ENCODE data around the gene PHC2.
A peak's percentile ranks its signal among the peaks of the same experiment; 100 is the strongest.

The PHC2 gene

DNA sequence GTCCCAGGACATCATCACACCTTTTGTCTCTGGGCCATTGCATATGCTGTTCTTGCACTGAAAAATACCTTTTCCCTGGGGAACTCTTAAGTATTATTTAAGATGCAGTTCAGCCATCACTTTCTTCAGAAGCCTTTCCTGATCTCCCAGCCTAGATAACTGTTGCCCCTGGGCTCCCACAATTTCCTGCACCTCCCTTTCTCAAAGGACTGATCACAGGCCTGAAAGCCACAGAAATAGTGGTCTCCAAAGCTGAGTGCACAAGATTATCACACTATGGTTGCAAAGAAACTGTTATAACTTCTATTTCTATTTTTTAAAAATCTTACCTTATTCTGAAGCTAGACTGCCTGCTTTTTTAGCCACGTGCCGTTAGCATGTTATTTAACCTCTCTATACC lies 38.8 kb upstream of the PHC2 start:
- Histone ChIP-seq H2AFZ (ENCODE audit: low read length) (peak overlapping the region; percentile 85; the same call in 1 of the 2 replicates), H3K79me2 (ENCODE audit: insufficient read depth, low read length) (peaks cover 9% of the 10 kb centered on the region; the same call in 1 of the 2 replicates), H3K9me2 (replicated peaks; ENCODE audit: low read depth, low read length) (no peaks in the 10 kb centered on the region), H3K9ac (ENCODE audit: low read depth, low read length, poor library complexity, severe bottlenecking) (peak overlapping the region; percentile 56), H4K20me1 (ENCODE audit: insufficient read depth, low read length, poor library complexity, severe bottlenecking) (no peaks in the 10 kb centered on the region), H3F3A (ENCODE audit: low read depth) (0 out of 2 replicates have a peak, but pooled peaks cover 4% of the 10 kb centered on the region), H3K4me2 (ENCODE audit: low read depth, low read length, poor library complexity, severe bottlenecking) (peak overlapping the region; percentile 62), H3K36me3 (ENCODE audit: insufficient read depth, low read length) (no peaks in the 10 kb centered on the region), H3K4me3 (ENCODE audit: low read length, poor library complexity, severe bottlenecking) (peak overlapping the region; percentile 49), H3K9me3 (ENCODE audit: insufficient read depth, low read depth, low read length) (no peaks in the 10 kb centered on the region), H3K4me1 (ENCODE audit: insufficient read depth, low read length, poor library complexity, severe bottlenecking) (peaks cover 47% of the 10 kb centered on the region), H3K27me3 (ENCODE audit: insufficient read depth, low read length, poor library complexity, severe bottlenecking) (no peaks in the 10 kb centered on the region)
- TF ChIP-seq EZH2phosphoT487 (IDR thresholded peaks at IDR 0.05; ENCODE audit: borderline replicate concordance) (no peak), CTCF (conservative IDR thresholded peaks at IDR 0.05; ENCODE audit: low read length) (no peak)

GRCh38 chr1:33468967-33469366 lies 38.1 kb upstream of the PHC2 start:
- Histone ChIP-seq H3F3A (ENCODE audit: low read depth) (0 out of 2 replicates have a peak, but pooled peaks cover 4% of the 10 kb centered on the region), H3K9me2 (replicated peaks; ENCODE audit: low read depth, low read length) (no peaks in the 10 kb centered on the region), H3K4me3 (ENCODE audit: low read length, poor library complexity, severe bottlenecking) (no peak overlapping the region), H3K36me3 (ENCODE audit: insufficient read depth, low read length) (no peaks in the 10 kb centered on the region), H3K4me2 (ENCODE audit: low read depth, low read length, poor library complexity, severe bottlenecking) (peak overlapping the region; percentile 62), H3K27me3 (ENCODE audit: insufficient read depth, low read length, poor library complexity, severe bottlenecking) (no peaks in the 10 kb centered on the region), H3K4me1 (ENCODE audit: insufficient read depth, low read length, poor library complexity, severe bottlenecking) (peaks cover 47% of the 10 kb centered on the region), H2AFZ (ENCODE audit: low read length) (peak overlapping the region; percentile 22), H3K79me2 (ENCODE audit: insufficient read depth, low read length) (peaks cover 9% of the 10 kb centered on the region; the same call in 1 of the 2 replicates), H3K9ac (ENCODE audit: low read depth, low read length, poor library complexity, severe bottlenecking) (peak overlapping the region; percentile 56), H4K20me1 (ENCODE audit: insufficient read depth, low read length, poor library complexity, severe bottlenecking) (no peaks in the 10 kb centered on the region), H3K9me3 (ENCODE audit: insufficient read depth, low read depth, low read length) (no peaks in the 10 kb centered on the region)
- no peak for TF ChIP-seq CTCF (conservative IDR thresholded peaks at IDR 0.05; ENCODE audit: low read length)
- TF ChIP-seq EZH2phosphoT487 (IDR thresholded peaks at IDR 0.05; ENCODE audit: borderline replicate concordance): no peak

DNA sequence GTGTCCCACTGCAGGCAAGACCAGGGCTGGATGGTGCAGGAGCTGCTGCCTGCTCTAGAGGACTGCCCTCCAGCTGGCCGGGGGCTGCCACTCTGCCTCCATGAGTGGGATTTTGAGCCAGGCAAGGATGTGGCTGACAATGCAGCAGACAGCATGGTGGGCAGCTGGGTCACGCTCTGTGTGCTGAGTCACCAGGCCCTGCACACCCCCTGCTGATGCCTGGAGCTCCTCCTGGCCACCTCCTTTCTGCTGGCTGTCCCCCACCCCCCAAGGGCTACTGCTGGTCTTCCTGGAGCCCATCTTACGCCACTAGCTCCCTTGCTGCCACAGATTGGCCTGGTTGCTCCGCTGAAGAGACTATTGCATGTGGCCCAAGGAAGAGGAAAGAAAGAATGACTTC lies 37.6 kb upstream of the PHC2 start:
- no peaks in the 10 kb centered on the region for H3K9me3 ChIP-seq (ENCODE audit: insufficient read depth, low read depth, low read length)
- H3K4me1 ChIP-seq (ENCODE audit: insufficient read depth, low read length, poor library complexity, severe bottlenecking): peaks cover 43% of the 10 kb centered on the region
- H3K79me2 ChIP-seq (ENCODE audit: insufficient read depth, low read length): peaks cover 8% of the 10 kb centered on the region; the same call in 1 of the 2 replicates
- no peak for TF ChIP-seq CTCF (conservative IDR thresholded peaks at IDR 0.05; ENCODE audit: low read length)
- no peak for TF ChIP-seq EZH2phosphoT487 (IDR thresholded peaks at IDR 0.05; ENCODE audit: borderline replicate concordance)
- no peaks in the 10 kb centered on the region for H3K27me3 ChIP-seq (ENCODE audit: insufficient read depth, low read length, poor library complexity, severe bottlenecking)
- no peak overlapping the region for H3K4me3 ChIP-seq (ENCODE audit: low read length, poor library complexity, severe bottlenecking)
- 0 out of 2 replicates have a peak, but pooled peaks cover 4% of the 10 kb centered on the region for H3F3A ChIP-seq (ENCODE audit: low read depth)
- H3K4me2 ChIP-seq (ENCODE audit: low read depth, low read length, poor library complexity, severe bottlenecking): peak overlapping the region; percentile 62
- peak overlapping the region; percentile 22 for H2AFZ ChIP-seq (ENCODE audit: low read length)
- no peaks in the 10 kb centered on the region for H3K36me3 ChIP-seq (ENCODE audit: insufficient read depth, low read length)
- no peaks in the 10 kb centered on the region for H3K9me2 ChIP-seq (replicated peaks; ENCODE audit: low read depth, low read length)
- no peaks in the 10 kb centered on the region for H4K20me1 ChIP-seq (ENCODE audit: insufficient read depth, low read length, poor library complexity, severe bottlenecking)
- peak overlapping the region; percentile 56 for H3K9ac ChIP-seq (ENCODE audit: low read depth, low read length, poor library complexity, severe bottlenecking)
